Stimulated activated effector memory CD8-positive, alpha-beta T cell treated with anti-CD3 and anti-CD28 coated beads, Interleukin-12 subunit alpha, Interleukin-12 subunit beta, amount 100 ng/mL, for 72 hours (primary cell): ENCODE results near the gene MLST8.

ENCODE experiments used
- ATAC-seq: fragments of 150-1000 bp; cut with Tn5 transposase; 2 replicates; pipeline ENCODE4 v1.10.0; 2021
- DNase-seq, 2 donors: peaks; one replicate each; pipeline ENCODE4 v3.0.0; 2021 to 2022; ENCODE audit warnings: low spot score in 2 of 2
- H3K27ac Mint-ChIP-seq: one replicate; pipeline ENCODE4 v1.8.0; 2022; ENCODE audit warnings: mild to moderate bottlenecking, mixed read lengths
- H3K36me3 Mint-ChIP-seq: one replicate; pipeline ENCODE4 v1.8.0; 2022; ENCODE audit warnings: mild to moderate bottlenecking, mixed read lengths
- H3K4me1 Mint-ChIP-seq: one replicate; pipeline ENCODE4 v1.8.0; 2022; ENCODE audit warnings: mixed read lengths
- H3K4me3 Mint-ChIP-seq: one replicate; pipeline ENCODE4 v1.8.0; 2022; ENCODE audit warnings: mild to moderate bottlenecking, mixed read lengths
- H3K9me3 Mint-ChIP-seq: one replicate; pipeline ENCODE4 v1.8.0; 2022; ENCODE audit warnings: mixed read lengths

Gene MLST8

GRCh38 chr16:2223942-2224486 is 18.8 kb downstream of the MLST8 start:
- peak; percentile 33 for ATAC-seq
- Mint-ChIP-seq H3K4me3 (peak overlapping the region; percentile 80), H3K36me3 (peaks cover 11% of the 10 kb centered on the region), H3K27ac (peak overlapping the region; percentile 92), H3K4me1 (peaks cover 17% of the 10 kb centered on the region), H3K9me3 (no peaks in the 10 kb centered on the region)
- DNase-seq, result no peak

GRCh38 chr16:2226245-2226793 is 21.1 kb downstream of the MLST8 start:
- Mint-ChIP-seq H3K4me1 (peaks cover 17% of the 10 kb centered on the region), H3K9me3 (no peaks in the 10 kb centered on the region), H3K4me3 (no peak overlapping the region), H3K36me3 (peaks cover 16% of the 10 kb centered on the region), H3K27ac (peak overlapping the region; percentile 69)
- DNase-seq (no peak), ATAC-seq (no peak)

GRCh38 chr16:2226918-2227317 is 21.7 kb downstream of the MLST8 start:
- Mint-ChIP-seq H3K27ac (peak overlapping the region; percentile 69), H3K4me3 (no peak overlapping the region), H3K36me3 (peaks cover 19% of the 10 kb centered on the region), H3K9me3 (no peaks in the 10 kb centered on the region), H3K4me1 (peaks cover 17% of the 10 kb centered on the region)
- no peak for ATAC-seq
- DNase-seq, result no peak

- no peak for DNase-seq
- Mint-ChIP-seq H3K9me3 (no peaks in the 10 kb centered on the region), H3K27ac (no peak overlapping the region), H3K4me3 (no peak overlapping the region), H3K36me3 (peaks cover 21% of the 10 kb centered on the region), H3K4me1 (peaks cover 17% of the 10 kb centered on the region)
- no peak for ATAC-seq
Measured at GRCh38 chr16:2228161-2228824, 23.0 kb downstream of the MLST8 start.

GRCh38 chr16:2229091-2229490 is 23.8 kb downstream of the MLST8 start:
- H3K4me1 Mint-ChIP-seq, result peaks cover 16% of the 10 kb centered on the region
- H3K27ac Mint-ChIP-seq, result no peak overlapping the region
- DNase-seq (no peak), ATAC-seq (no peak)
- peaks cover 28% of the 10 kb centered on the region for H3K36me3 Mint-ChIP-seq
- H3K9me3 Mint-ChIP-seq, result no peaks in the 10 kb centered on the region
- H3K4me3 Mint-ChIP-seq, result no peak overlapping the region

- Mint-ChIP-seq H3K27ac (peak overlapping the region; percentile 61), H3K9me3 (no peaks in the 10 kb centered on the region), H3K4me3 (no peak overlapping the region), H3K36me3 (peaks cover 33% of the 10 kb centered on the region), H3K4me1 (peaks cover 10% of the 10 kb centered on the region)
- ATAC-seq (no peak), DNase-seq (no peak)
Measured at GRCh38 chr16:2229632-2230250, 24.5 kb downstream of the MLST8 start.

GRCh38 chr16:2230376-2230775 is 25.1 kb downstream of the MLST8 start:
- Mint-ChIP-seq H3K36me3 (peaks cover 31% of the 10 kb centered on the region), H3K9me3 (no peaks in the 10 kb centered on the region), H3K4me3 (no peak overlapping the region), H3K27ac (peak overlapping the region; percentile 61), H3K4me1 (peaks cover 7% of the 10 kb centered on the region)
- DNase-seq (no peak), ATAC-seq (no peak)

GRCh38 chr16:2231016-2231931 is 26.0 kb downstream of the MLST8 start:
- no peak for DNase-seq
- Mint-ChIP-seq H3K9me3 (no peaks in the 10 kb centered on the region), H3K4me1 (peaks cover 2% of the 10 kb centered on the region), H3K4me3 (no peak overlapping the region), H3K36me3 (peaks cover 22% of the 10 kb centered on the region), H3K27ac (no peak overlapping the region)
- no peak for ATAC-seq

- Mint-ChIP-seq H3K36me3 (peaks cover 22% of the 10 kb centered on the region), H3K4me1 (no peaks in the 10 kb centered on the region), H3K27ac (no peak overlapping the region), H3K4me3 (no peak overlapping the region), H3K9me3 (no peaks in the 10 kb centered on the region)
- DNase-seq (no peak), ATAC-seq (no peak)
Measured at GRCh38 chr16:2232094-2232990, 27.1 kb downstream of the MLST8 start.

GRCh38 chr16:2233046-2233775 is 28.0 kb downstream of the MLST8 start:
- Mint-ChIP-seq H3K4me3 (no peak overlapping the region), H3K27ac (no peak overlapping the region), H3K4me1 (no peaks in the 10 kb centered on the region), H3K36me3 (peaks cover 22% of the 10 kb centered on the region), H3K9me3 (no peaks in the 10 kb centered on the region)
- DNase-seq (no peak), ATAC-seq (no peak)

- no peak for ATAC-seq
- peaks cover 22% of the 10 kb centered on the region for H3K36me3 Mint-ChIP-seq
- no peak overlapping the region for H3K27ac Mint-ChIP-seq
Measured at GRCh38 chr16:2233872-2234812, 28.9 kb downstream of the MLST8 start.

GRCh38 chr16:2234813-2235170 is 29.5 kb downstream of the MLST8 start:
- Mint-ChIP-seq H3K27ac (no peak overlapping the region), H3K4me1 (no peaks in the 10 kb centered on the region), H3K9me3 (no peaks in the 10 kb centered on the region), H3K36me3 (peaks cover 20% of the 10 kb centered on the region), H3K4me3 (no peak overlapping the region)
- ATAC-seq (no peak), DNase-seq (no peak)

More at GRCh38 chr16:2233872-2234812, 28.9 kb downstream of the MLST8 start:
- Mint-ChIP-seq H3K9me3 (no peaks in the 10 kb centered on the region), H3K4me1 (no peaks in the 10 kb centered on the region), H3K4me3 (no peak overlapping the region)
- DNase-seq, result no peak

- H3K4me3 Mint-ChIP-seq, result no peak overlapping the region
- H3K9me3 Mint-ChIP-seq, result no peaks in the 10 kb centered on the region
- ATAC-seq (peak; percentile 2), DNase-seq (no peak)
- H3K4me1 Mint-ChIP-seq, result no peaks in the 10 kb centered on the region
- H3K36me3 Mint-ChIP-seq, result peaks cover 24% of the 10 kb centered on the region
- H3K27ac Mint-ChIP-seq, result no peak overlapping the region
Measured at GRCh38 chr16:2235234-2235651, 30.0 kb downstream of the MLST8 start.
